ENCODE data around the gene CDX1. TPM values are rescaled to one million over a fixed set of nuclear protein-coding genes. Genes with fewer than 3 reads are reported as not detected.

Gene CDX1
- total RNA-seq, 1 donor from 2014 or later, result not detected

DNA sequence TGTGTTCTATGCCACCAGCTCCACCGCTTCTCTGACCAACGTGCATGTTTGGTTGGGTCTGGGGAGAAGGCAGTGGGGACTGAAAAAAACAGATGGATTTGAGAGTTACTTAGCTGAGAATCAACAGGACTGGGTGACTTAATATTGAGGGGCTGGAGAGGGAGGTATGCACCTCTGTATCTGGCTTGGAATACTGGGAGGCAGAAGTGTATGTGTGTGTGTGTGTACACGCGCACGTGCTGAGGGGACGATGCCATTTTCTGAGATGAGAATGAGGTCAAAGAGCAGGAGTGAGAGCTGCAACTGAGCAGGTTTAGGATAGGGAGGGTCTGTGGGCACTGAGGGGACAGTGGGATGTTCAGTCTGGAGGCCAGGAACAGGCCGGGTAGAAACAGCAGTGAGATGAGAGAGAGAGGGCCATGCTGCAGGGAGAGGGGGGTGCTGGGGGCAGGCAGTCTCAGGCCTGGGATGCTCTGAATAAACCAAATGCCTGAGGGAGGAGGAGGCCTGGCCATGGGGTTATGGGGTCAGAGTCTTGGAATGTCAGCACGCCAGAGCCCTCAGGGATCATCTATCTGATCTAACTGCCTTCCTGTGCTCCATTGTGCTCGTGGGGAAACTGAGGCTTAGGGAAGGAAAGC is 24.9 kb upstream of the CDX1 start:
- no peak overlapping the region for H3K4me3 ChIP-seq
- DNase-seq, result no peak
- no peak for ATAC-seq
- H3K27me3 ChIP-seq (ENCODE audit: low read depth), result no peaks in the 10 kb centered on the region
- no peaks in the 10 kb centered on the region for H3K9me3 ChIP-seq
- peak overlapping the region; percentile 69 for H3K27ac ChIP-seq
- H3K4me1 ChIP-seq, result peaks cover 74% of the 10 kb centered on the region
- TF ChIP-seq, protein P1, sequence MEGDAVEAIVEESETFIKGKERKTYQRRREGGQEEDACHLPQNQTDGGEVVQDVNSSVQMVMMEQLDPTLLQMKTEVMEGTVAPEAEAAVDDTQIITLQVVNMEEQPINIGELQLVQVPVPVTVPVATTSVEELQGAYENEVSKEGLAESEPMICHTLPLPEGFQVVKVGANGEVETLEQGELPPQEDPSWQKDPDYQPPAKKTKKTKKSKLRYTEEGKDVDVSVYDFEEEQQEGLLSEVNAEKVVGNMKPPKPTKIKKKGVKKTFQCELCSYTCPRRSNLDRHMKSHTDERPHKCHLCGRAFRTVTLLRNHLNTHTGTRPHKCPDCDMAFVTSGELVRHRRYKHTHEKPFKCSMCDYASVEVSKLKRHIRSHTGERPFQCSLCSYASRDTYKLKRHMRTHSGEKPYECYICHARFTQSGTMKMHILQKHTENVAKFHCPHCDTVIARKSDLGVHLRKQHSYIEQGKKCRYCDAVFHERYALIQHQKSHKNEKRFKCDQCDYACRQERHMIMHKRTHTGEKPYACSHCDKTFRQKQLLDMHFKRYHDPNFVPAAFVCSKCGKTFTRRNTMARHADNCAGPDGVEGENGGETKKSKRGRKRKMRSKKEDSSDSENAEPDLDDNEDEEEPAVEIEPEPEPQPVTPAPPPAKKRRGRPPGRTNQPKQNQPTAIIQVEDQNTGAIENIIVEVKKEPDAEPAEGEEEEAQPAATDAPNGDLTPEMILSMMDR (IDR thresholded peaks at IDR 0.05), result no peak
- H3K36me3 ChIP-seq, result no peaks in the 10 kb centered on the region
- intact Hi-C loops (cut with DNase I), result no loop called here

- no peak for ATAC-seq
- intact Hi-C loops (cut with DNase I), result no loop called here
- Histone ChIP-seq H3K36me3 (no peaks in the 10 kb centered on the region), H3K4me3 (no peak overlapping the region), H3K27me3 (ENCODE audit: low read depth) (no peaks in the 10 kb centered on the region), H3K9me3 (no peaks in the 10 kb centered on the region), H3K27ac (peak overlapping the region; percentile 69), H3K4me1 (peaks cover 70% of the 10 kb centered on the region)
- TF ChIP-seq, protein P1 (IDR thresholded peaks at IDR 0.05), result no peak
- no peak for DNase-seq
Measured at GRCh38 chr5:150142185-150142958, 24.2 kb upstream of the CDX1 start.

GRCh38 chr5:150142959-150143349 is 23.6 kb upstream of the CDX1 start:
- Histone ChIP-seq H3K9me3 (no peaks in the 10 kb centered on the region), H3K27ac (peak overlapping the region; percentile 69), H3K4me1 (peaks cover 70% of the 10 kb centered on the region), H3K27me3 (ENCODE audit: low read depth) (no peaks in the 10 kb centered on the region), H3K36me3 (no peaks in the 10 kb centered on the region), H3K4me3 (no peak overlapping the region)
- DNase-seq (no peak), ATAC-seq (peak; percentile 41 to 52)
- TF ChIP-seq, protein P1 (IDR thresholded peaks at IDR 0.05), result no peak
- intact Hi-C loops (cut with DNase I), result no loop called here

DNA sequence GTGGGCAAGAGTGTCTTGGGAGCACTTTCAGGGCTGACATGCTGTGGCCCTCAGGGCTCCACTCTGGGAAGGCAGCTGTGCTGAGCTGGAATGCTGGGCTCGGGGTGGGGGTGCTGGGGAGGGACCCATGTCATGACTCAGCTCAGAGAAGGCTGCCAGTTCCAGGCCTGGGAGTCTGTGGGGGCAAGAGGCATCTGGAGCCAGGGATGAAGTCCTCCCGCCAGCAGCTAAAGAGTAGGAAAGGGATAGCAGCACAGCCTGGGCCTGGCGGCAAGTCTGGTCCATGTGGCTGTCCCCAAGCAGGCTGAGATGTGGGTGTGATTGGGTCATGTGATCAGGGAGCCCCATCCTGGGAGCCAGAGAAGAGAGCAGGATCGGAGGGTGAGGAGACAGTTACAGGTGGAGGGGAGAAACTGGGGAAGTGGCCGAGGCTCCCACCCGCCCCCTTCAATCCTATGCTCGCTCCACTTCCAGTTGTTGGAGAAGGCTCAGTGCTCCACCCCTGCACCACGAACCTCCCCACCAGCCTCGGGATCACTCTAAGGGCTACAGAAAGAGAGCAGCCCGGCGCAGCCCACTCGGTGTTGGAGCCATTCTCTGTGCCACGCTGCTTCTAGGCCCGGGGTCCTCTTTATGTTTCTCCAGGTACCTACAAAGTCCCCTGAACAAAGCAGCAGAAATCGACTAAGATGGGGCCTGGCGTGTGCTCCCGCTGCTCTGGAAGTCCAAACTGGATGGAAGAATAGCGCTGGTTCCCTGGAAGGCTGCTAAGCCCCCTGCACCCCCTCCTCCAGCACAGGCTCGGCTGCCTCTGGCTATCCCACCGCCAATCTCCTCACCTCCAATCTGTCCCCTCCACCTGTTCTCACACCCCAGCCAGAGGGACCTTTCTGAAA is 23.0 kb upstream of the CDX1 start:
- intact Hi-C loops (cut with DNase I), result no loop called here
- peaks cover 69% of the 10 kb centered on the region for H3K4me1 ChIP-seq

More for the DNA sequence above, 23.0 kb upstream of the CDX1 start:
- TF ChIP-seq, protein P1 (IDR thresholded peaks at IDR 0.05), result no peak
- ATAC-seq (peak; percentile 42 to 60), DNase-seq (no peak)
- H3K36me3 ChIP-seq, result no peaks in the 10 kb centered on the region
- H3K9me3 ChIP-seq, result no peaks in the 10 kb centered on the region
- H3K27ac ChIP-seq, result peak overlapping the region; percentile 69
- H3K4me3 ChIP-seq, result peak overlapping the region; percentile 22
- no peaks in the 10 kb centered on the region for H3K27me3 ChIP-seq (ENCODE audit: low read depth)

Data from lower lobe of right lung (tissue), 2 donors.